Ovary (tissue), 9 donors: ENCODE results near the gene THAP5. TPM values are rescaled to one million over a fixed set of nuclear protein-coding genes. Genes with fewer than 3 reads are reported as not detected.

Experiments used
- DNase-seq, 5 donors: peaks; one replicate each; pipeline ENCODE4 v3.0.0-alpha.2; 2019 to 2020
- H3K27ac ChIP-seq, 2 donors: fragments of 200-600 bp; one replicate each; pipeline versions ENCODE4 v1.5.1 to v1.8.0; 2019 to 2022
- H3K27me3 ChIP-seq: fragments of 200-600 bp; one replicate; pipeline ENCODE4 v1.8.0; 2022
- H3K36me3 ChIP-seq: fragments of 200-600 bp; sonication (generic); one replicate; pipeline ENCODE4 v1.5.1; 2019
- H3K4me1 ChIP-seq: one replicate; pipeline ENCODE4 v1.8.1; 2013; ENCODE audit warnings: mild to moderate bottlenecking, moderate library complexity; ENCODE audit not compliant: insufficient read depth
- H3K4me3 ChIP-seq: fragments of 200-600 bp; sonication (generic); one replicate; pipeline ENCODE4 v1.5.1; 2017
- H3K9me3 ChIP-seq, 2 donors: fragments of 200-600 bp in 1 of 2; sonication (generic) in 1 of 2; one replicate each; pipeline versions ENCODE4 v1.5.1 to v1.8.1; 2013 to 2019; ENCODE audit warnings: mild to moderate bottlenecking in 1 of 2, moderate library complexity in 1 of 2
- CTCF ChIP-seq, 3 donors: fragments of 450-650 bp in 2 of 3; fragments of 200-600 bp in 1 of 3; IDR thresholded peaks; one replicate each; pipeline versions ENCODE4 v1.5.1 to v1.8.0; 2016 to 2022; ENCODE audit warnings: antibody characterized with exemption in 3 of 3, mild to moderate bottlenecking in 1 of 3
- EP300 ChIP-seq: sonication (generic); formaldehyde crosslinking; IDR thresholded peaks from one replicate; pipeline ENCODE4 v1.6.1; 2017; ENCODE audit warnings: antibody characterized with exemption
- POLR2A ChIP-seq: fragments of 450-650 bp; IDR thresholded peaks from one replicate; pipeline ENCODE4 v1.6.1; 2017; ENCODE audit warnings: antibody characterized with exemption, mild to moderate bottlenecking, moderate library complexity
- WGBS, 3 donors: extraction: QIAGEN DNeasy Blood & Tissue Kit in 1 of 3; methylation state at CpG; one replicate each; pipeline versions ENCODE4 v1.1.5 to v1.1.7; 2013 to 2017; 5-methylcytosine and 5-hydroxymethylcytosine counted together
- intact Hi-C, 4 donors: fragments of 100-400 bp; cut with DNase I; formaldehyde crosslinking; loops; one replicate each; pipeline versions ENCODE4 v1.11.0 to v1.15.1; 2022 to 2023
- polyA plus RNA-seq, 2 donors: library from polyadenylated mRNA; stranded (reverse); fragments of 200-250 nt in 1 of 2; fragments of 350-450 nt in 1 of 2; fragmentation: Illumina TruSeq in 1 of 2; extraction: RNeasy Lipid Tissue Mini Kit (QIAGEN cat#74804) in 1 of 2; gene quantifications; one replicate each; pipeline ENCODE4 v1.2.3, GENCODE V29; 2013 to 2014
- total RNA-seq, 7 donors: library from RNA; depleted of rRNA in 2 of 7; stranded (reverse); fragments of >200 nt in 2 of 7; fragmentation: NEBNext Ultra II Directional in 3 of 7; extraction: Animal tissue kit (Norgen Biotek cat#: 25700) in 3 of 7; gene quantifications; one replicate each; pipeline versions ENCODE4 v1.1.0 to v1.2.4, GENCODE V29; 2016 to 2023
- donor health status: DM: no; HTN: no; CAD: no; lungs with moderate emphysema.
- donor health status: DM: no; HTN: no; CAD: no.
- donor health status: Bipolar disorder and iron deficiency.
- donor health status: DM: yes; HTN: yes; CAD: no.
- donor health status: DM: no; HTN: no; CAD: no.
- donor health status: DM: yes; HTN: yes; CAD: no.

The THAP5 gene
- total and polyA plus RNA-seq, 9 donors, result 17.0 to 44.5 (median 36.4) TPM

- peak within 1 kb of the TSS; percentile 94 to 98 for H3K27ac ChIP-seq
- DNase-seq, result peak; percentile 100
- whole genome bisulfite sequencing, 3 donors, result 0 to 1% (median 0%) methylated on average over 53 to 64 of the region's 64 CpGs
- H3K36me3 ChIP-seq, result no peaks in the 10 kb centered on the region
- H3K4me1 ChIP-seq, result peaks cover 4% of the 10 kb centered on the region
- no peaks in the 10 kb centered on the region for H3K27me3 ChIP-seq
- TF ChIP-seq EP300 (peak; percentile 98), CTCF (IDR thresholded peaks at IDR 0.05) (peak in 2 of 3 donors; percentile 18 to 28), POLR2A (peak; percentile 97)
- peak within 1 kb of the TSS; percentile 57 for H3K4me3 ChIP-seq
- H3K9me3 ChIP-seq, result no peaks in the 10 kb centered on the region
- intact Hi-C loops, result loop anchor here in 2 of 4 donors (1.0 to 2.0 kb wide), 2 partner anchors 43 kb away; partner anchors contain the start of genes DNAJB9 (in 2 of the 2) and THAP5 (in 2 of the 2)
Observed at GRCh38 chr7:108525985-108526767, 43.3 kb downstream of the THAP5 start, which contains the start of gene PNPLA8. TSS of gene PNPLA8 (minus strand) at chr7:108526135. CDS start at chr7:108515491, 10,644 bp downstream.

GRCh38 chr7:108525327-108525984, 44.0 kb downstream of the THAP5 start:
- TF ChIP-seq CTCF (IDR thresholded peaks at IDR 0.05), result no peak
- Histone ChIP-seq H3K27ac (peak overlapping the region; percentile 94 to 98), H3K9me3 (no peaks in the 10 kb centered on the region), H3K36me3 (no peaks in the 10 kb centered on the region), H3K4me1 (peaks cover 4% of the 10 kb centered on the region), H3K4me3 (peak overlapping the region; percentile 57), H3K27me3 (no peaks in the 10 kb centered on the region)
- intact Hi-C loops, result no loop called here
- WGBS, 3 donors, result 0 to 1% (median 0%) methylated on average over 20 to 22 of the region's 22 CpGs
- no peak for DNase-seq

GRCh38 chr7:108522780-108523179, 46.7 kb downstream of the THAP5 start:
- Histone ChIP-seq H3K4me3 (no peak overlapping the region), H3K27ac (no peak overlapping the region), H3K27me3 (no peaks in the 10 kb centered on the region), H3K36me3 (no peaks in the 10 kb centered on the region), H3K9me3 (no peaks in the 10 kb centered on the region), H3K4me1 (peaks cover 4% of the 10 kb centered on the region)
- no peak for DNase-seq
- TF ChIP-seq POLR2A, result no peak
- no peak for TF ChIP-seq CTCF (IDR thresholded peaks at IDR 0.05)
- TF ChIP-seq EP300, result no peak
- intact Hi-C loops, result no loop called here
- 89 to 94% (median 90%) methylated on average over 2 of the region's 2 CpGs for WGBS, 3 donors

- Histone ChIP-seq H3K4me3 (no peak overlapping the region), H3K4me1 (no peaks in the 10 kb centered on the region), H3K36me3 (no peaks in the 10 kb centered on the region), H3K9me3 (no peaks in the 10 kb centered on the region), H3K27me3 (no peaks in the 10 kb centered on the region), H3K27ac (no peak overlapping the region)
- intact Hi-C loops, result no loop called here
- 94 to 100% (median 96%) methylated on average over 3 of the region's 3 CpGs for WGBS, 3 donors
- TF ChIP-seq POLR2A (no peak), EP300 (no peak), CTCF (IDR thresholded peaks at IDR 0.05) (no peak)
- DNase-seq, result no peak
Observed at GRCh38 chr7:108517951-108518350, 51.6 kb downstream of the THAP5 start.
